ENCODE results near the gene ULK4. TPM values are rescaled to one million over a fixed set of nuclear protein-coding genes. Genes with fewer than 3 reads are reported as not detected.

The ULK4 gene
- total and polyA plus RNA-seq, 9 of the 15 experiments (the other 6 are each of a cell fraction or from before 2014, with no cell fraction given), result 3.0 to 5.9 (median 3.5) TPM

DNA sequence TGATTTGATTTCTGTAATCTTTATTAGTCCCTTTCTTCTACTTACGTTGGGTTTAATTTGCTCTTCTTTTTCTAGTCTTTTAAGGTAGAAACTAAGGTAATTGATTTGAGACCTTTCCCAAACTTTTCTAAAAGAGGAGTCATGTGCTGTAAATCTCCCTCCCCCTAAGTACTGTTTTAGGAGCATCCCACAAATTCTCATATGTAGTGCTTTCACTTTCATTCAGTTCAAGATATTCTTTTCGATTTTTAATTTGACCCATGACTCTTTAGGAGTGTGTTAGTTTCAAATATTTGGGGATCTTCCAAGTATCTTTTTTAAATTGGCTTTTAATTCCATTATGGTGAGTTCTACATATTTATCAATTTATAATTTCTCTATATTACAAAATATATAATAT, 520.8 kb downstream of the ULK4 start:
- DNase-seq (ENCODE audit: extremely low read depth in 1 of 4, low spot score in 3 of 4) (no peak), FAIRE-seq (no peak), ATAC-seq (no peak)
- Histone ChIP-seq H2AFZ (ENCODE audit: low read depth, low read length) (no peak overlapping the region), H3K4me1 (replicated peaks in 1 of 2; ENCODE audit: control insufficient read depth in 2 of 2, insufficient read depth in 2 of 2, low read length in 2 of 2) (no peaks in the 10 kb centered on the region), H3K4me3 (no peak overlapping the region), H3K9me1 (ENCODE audit: control insufficient read depth, insufficient read depth, low read length) (no peaks in the 10 kb centered on the region), H3K36me3 (ENCODE audit: control insufficient read depth, insufficient read depth, low read length) (no peaks in the 10 kb centered on the region), H3K27ac (ENCODE audit: extremely low read depth, low read depth, low read length) (no peak overlapping the region), H4K20me1 (replicated peaks; ENCODE audit: control insufficient read depth, insufficient read depth, low read length) (no peaks in the 10 kb centered on the region), H3K9me3 (replicated peaks; ENCODE audit: control insufficient read depth, insufficient read depth, low read depth, low read length) (no peaks in the 10 kb centered on the region), H3K9ac (ENCODE audit: insufficient read depth in 1 of 2, low read depth in 2 of 2, low read length in 2 of 2) (no peak overlapping the region), H3K4me2 (ENCODE audit: insufficient read depth, low read length) (no peak overlapping the region), H3K79me2 (ENCODE audit: control insufficient read depth, insufficient read depth, low read length) (no peaks in the 10 kb centered on the region), H3K27me3 (ENCODE audit: control insufficient read depth in 2 of 2, insufficient read depth in 2 of 2, low read length in 2 of 2) (no peaks in the 10 kb centered on the region)
- in situ Hi-C loops (cut with MboI), result no loop called here
- intact Hi-C loops (cut with micrococcal nuclease), result no loop called here
- ChIA-PET POLR2A (interaction anchor here (1.9 kb wide), 1 partner anchor 11 kb away, joined by 5 read pairs; no protein-coding TSS in a partner anchor), CTCF (ENCODE audit: low intra/inter-chr PET ratio) (no interaction called here)
- BruUV-seq (replicated peaks), result no TSS peak
- WGBS (ENCODE audit: insufficient coverage, low coverage, missing lambda C conversion rate), result 0% methylated on average over 2 of the region's 2 CpGs
- no peak for TF ChIP-seq ZNF232 (CRISPR knock-in tag; IDR thresholded peaks at IDR 0.05)
- no peak for TF ChIP-seq CEBPG (CRISPR knock-in tag; IDR thresholded peaks at IDR 0.05)
- TF ChIP-seq CEBPG (tag; conservative IDR thresholded peaks at IDR 0.05 in 1 of 2, IDR thresholded peaks at IDR 0.05 in 1 of 2), result no peak

- POLR2A ChIA-PET, result interaction anchor here (0.9 kb wide), 1 partner anchor 500 kb away, joined by 3 read pairs; no protein-coding TSS in a partner anchor
- Histone ChIP-seq H3K27me3 (ENCODE audit: control insufficient read depth in 2 of 2, insufficient read depth in 2 of 2, low read length in 2 of 2) (no peaks in the 10 kb centered on the region), H3K4me2 (ENCODE audit: insufficient read depth, low read length) (no peak overlapping the region), H3K9me3 (replicated peaks; ENCODE audit: control insufficient read depth, insufficient read depth, low read depth, low read length) (no peaks in the 10 kb centered on the region), H3K79me2 (ENCODE audit: control insufficient read depth, insufficient read depth, low read length) (no peaks in the 10 kb centered on the region), H3K36me3 (ENCODE audit: control insufficient read depth, insufficient read depth, low read length) (no peaks in the 10 kb centered on the region), H3K9me1 (ENCODE audit: control insufficient read depth, insufficient read depth, low read length) (no peaks in the 10 kb centered on the region), H3K4me3 (no peak overlapping the region), H3K4me1 (replicated peaks in 1 of 2; ENCODE audit: control insufficient read depth in 2 of 2, insufficient read depth in 2 of 2, low read length in 2 of 2) (no peaks in the 10 kb centered on the region), H4K20me1 (replicated peaks; ENCODE audit: control insufficient read depth, insufficient read depth, low read length) (no peaks in the 10 kb centered on the region), H3K9ac (ENCODE audit: insufficient read depth in 1 of 2, low read depth in 2 of 2, low read length in 2 of 2) (no peak overlapping the region), H3K27ac (ENCODE audit: extremely low read depth, low read depth, low read length) (no peak overlapping the region), H2AFZ (ENCODE audit: low read depth, low read length) (no peak overlapping the region)
- DNase-seq (ENCODE audit: extremely low read depth in 1 of 4, low spot score in 3 of 4) (no peak), FAIRE-seq (no peak), ATAC-seq (no peak)
- CTCF ChIA-PET (ENCODE audit: low intra/inter-chr PET ratio), result no interaction called here
- in situ Hi-C loops (cut with MboI) (no loop called here), intact Hi-C loops (cut with micrococcal nuclease) (no loop called here)
- 0% methylated on average over 1 of the region's 1 CpG for WGBS (ENCODE audit: insufficient coverage, low coverage, missing lambda C conversion rate)
- BruUV-seq (replicated peaks), result no TSS peak
- TF ChIP-seq NFATC3 (IDR thresholded peaks at IDR 0.05) (no peak), ELK1 (CRISPR knock-in tag; IDR thresholded peaks at IDR 0.05) (no peak), GABPA (tag; conservative IDR thresholded peaks at IDR 0.05; ENCODE audit: low read depth) (no peak)
These were observed 524.9 kb downstream of the ULK4 start for GRCh38 chr3:41436983-41437382.

Measured in K562 (cell line).